ENCODE results near the gene AKR1B1.

AKR1B1 gene

DNA sequence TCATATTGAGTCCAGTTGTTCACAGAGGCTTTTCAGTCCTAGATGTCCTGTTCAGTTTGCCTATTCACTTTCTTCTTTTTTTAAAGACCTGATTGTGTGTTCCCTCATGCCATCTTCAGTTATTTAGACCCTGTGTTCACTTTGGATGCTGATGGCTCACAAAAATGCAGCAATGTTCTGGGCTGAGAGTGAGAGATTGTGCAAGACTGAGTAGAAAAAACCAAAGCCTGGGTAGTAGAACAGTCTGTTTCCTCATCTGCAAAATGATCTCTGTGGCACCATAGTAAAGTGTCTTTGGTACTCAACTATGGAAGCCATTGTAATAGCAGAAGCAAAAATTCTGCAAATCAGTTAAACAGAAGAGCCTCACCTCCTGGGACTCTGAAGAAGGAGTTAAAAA is 43.2 kb downstream of the AKR1B1 start:
- DNase-seq (ENCODE audit: low spot score) = no peak

DNA sequence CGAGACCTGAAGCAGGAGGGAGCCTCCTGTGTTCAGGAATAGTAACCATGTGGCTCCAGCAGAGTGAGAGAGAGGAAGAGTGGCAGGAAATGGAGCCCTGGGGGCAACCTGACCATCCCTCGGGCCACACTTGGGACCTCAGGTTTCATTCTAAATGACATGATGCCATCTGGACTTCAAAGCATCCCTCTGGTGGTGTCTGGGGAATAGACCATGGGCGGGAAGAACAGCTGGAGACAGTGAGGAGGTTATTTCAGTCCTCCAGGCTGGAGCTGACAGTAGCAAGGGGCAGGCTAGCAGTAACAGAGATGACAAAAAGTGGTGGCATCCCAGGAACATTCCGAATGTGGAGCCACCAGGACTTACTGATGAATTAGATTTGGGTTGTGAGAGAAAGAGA is 44.8 kb downstream of the AKR1B1 start:
- no peak for DNase-seq (ENCODE audit: low spot score)

DNA sequence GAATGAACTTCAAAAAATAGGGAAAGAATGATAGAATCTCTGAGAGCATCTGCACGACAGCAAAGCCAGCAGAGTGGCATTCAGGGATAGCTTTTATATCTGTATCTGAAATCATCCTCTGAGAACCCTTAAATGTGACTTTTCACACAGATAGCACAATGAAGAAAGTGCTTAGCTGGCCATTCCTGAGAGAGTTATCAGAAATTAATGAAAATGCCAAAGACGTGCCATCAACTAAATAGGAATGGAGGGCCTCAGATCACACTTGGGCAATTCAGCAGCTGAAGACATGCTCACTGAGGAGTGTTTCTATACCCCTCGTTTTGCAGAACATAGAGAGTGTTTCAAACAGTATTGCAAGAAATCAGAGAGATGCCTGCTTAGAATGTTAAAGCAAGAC is 51.6 kb downstream of the AKR1B1 start:
- no peak for DNase-seq (ENCODE audit: low spot score)

DNA sequence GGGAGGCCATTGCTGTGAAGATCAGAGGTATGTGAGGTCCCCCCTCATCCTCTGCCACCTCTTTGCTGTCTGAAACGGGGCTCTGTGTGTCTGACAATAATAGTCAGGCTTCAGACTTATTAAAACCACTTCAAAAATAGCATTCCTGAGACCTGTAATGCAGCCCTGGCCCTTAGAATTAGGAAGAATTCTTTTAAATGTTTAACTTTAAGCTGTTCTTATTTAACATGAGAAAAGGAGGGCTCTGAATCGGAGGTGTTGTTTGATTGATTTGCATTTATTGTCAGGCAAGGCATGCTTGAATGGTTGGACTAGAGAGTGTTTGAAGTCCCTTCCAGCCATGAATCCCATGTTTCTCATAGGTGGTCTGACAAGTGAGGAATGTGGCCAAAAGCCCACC is 52.5 kb downstream of the AKR1B1 start:
- no peak for DNase-seq (ENCODE audit: low spot score)

DNA sequence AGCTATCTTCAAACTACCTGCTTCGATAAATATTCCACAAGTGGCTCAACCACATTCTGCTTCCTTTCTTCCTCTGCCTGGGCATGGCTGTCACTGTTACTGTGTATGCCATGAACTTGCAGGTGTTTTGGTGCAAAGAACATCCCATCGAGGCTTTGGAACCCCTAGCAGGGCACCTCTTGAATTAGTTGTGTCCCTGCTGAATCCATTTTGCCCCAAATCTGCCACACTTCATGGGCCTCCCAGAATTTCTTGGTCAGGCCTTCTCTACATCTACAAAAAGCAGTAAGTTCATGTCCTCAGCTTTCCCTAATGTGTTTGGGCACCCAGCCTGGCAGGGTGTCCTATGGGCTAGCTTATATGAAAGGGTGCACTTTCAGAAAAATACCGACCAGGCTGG is 53.6 kb downstream of the AKR1B1 start:
- no peak for DNase-seq (ENCODE audit: low spot score)

DNA sequence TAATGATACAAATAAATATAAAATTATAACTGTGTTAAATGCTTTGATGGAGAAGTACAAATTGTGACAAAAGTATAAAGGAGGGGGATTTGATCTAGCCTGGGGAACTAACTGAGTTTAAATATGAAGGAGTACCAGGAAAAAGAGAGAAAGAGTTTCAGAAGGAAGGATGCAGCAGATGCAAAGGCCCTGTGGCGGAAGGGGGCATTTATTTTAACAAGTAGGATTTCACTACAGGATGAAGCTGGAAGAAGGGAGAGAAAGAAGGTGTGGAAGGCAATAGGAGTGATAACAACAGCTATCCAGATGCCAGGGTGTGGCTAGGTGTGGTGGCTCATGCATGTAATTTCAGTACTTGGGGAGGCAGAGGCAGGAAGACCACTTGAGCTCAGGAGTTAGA is 55.8 kb downstream of the AKR1B1 start:
- DNase-seq (ENCODE audit: low spot score) = no peak

DNA sequence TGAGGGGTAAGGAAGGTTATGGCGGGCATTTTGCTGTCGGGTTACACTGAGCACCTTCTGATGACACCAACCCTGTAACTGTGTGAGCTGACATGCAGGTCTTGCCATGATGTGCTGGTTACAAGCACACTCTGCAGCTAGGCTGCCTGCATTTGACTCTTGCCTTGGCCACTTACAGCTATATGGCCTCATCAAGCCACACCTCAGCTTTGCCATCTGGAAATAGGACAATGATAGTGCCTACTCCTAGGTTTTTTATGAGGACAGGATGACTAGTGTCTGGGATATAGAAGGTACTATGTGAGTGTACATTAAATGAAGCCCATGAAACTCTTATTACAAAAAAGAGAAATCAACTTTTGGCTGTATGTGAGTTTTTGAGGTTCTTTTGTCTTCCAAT is 58.0 kb downstream of the AKR1B1 start:
- DNase-seq (ENCODE audit: low spot score) = no peak

DNA sequence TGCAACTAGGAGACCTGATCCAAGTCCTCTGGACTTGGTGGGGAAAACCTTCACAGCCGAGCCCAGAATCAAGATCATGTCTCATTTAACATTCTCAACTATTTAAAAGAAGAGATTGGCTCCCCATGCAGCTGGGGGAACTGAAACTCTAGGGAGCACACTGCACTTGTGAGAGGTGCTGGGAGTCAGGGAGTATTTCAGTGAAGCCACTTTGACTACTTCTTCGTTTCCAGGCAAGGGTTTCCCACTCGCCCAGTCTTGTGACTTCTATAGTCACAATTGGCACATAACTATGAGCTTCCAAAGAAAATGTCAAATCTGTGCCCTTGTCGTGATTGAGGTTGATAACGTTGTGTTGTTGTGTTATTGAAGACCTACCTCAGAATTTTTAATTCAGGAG is 62.9 kb downstream of the AKR1B1 start:
- DNase-seq (ENCODE audit: low spot score) = no peak

DNA sequence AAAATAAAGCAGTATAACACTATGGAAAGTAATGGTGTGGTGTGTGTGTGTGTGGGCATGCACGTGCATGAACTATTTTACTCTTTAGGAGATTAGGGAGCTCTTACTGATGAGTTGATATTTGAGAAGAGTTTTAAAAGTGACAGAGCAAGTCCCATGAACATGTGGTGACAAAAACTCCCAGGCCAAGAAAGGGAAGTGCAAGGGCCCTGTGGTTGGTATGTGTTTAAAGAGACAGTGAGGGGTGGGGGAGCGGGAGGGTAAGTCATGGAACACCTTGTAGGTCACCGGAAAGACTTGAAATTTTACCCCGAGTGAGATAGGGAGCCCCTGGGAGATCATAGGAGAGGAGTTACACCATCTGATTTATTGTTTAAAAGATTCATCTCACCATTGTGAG is 63.3 kb downstream of the AKR1B1 start:
- DNase-seq (ENCODE audit: low spot score) = no peak

DNA sequence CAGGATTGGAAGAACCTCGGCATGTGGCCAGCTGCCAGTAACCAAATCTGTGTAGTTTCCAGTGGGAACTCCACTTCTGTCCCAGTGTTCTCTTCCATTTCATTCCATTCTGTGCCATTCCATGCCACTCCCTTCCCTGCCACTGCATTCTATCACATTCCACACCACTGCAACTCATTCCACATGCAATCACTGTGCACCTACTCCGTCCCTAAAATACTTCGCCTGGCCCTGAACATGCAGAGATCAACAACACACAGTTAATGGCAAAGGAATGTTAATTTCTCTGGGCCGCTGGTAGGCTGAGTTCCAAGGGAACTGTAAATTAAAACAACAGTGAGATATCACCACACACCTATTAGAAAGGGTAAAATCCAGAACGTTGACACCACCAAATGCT is 64.8 kb downstream of the AKR1B1 start:
- DNase-seq (ENCODE audit: low spot score) = no peak
